Fibroblast of skin of left biceps (primary cell): ENCODE data around the gene LHFPL2.

Experiments
- DNase-seq, 2 experiments: peaks; one replicate each; pipeline ENCODE4 v3.0.0-alpha.2; 2013; ENCODE audit warnings: low read depth in 2 of 2

Gene LHFPL2

GRCh38 chr5:78597068-78597973 lies 51.3 kb downstream of the LHFPL2 start:
- DNase-seq = no peak

GRCh38 chr5:78595458-78595921 lies 53.1 kb downstream of the LHFPL2 start:
- DNase-seq = no peak

- peak; percentile 84 to 86 for DNase-seq
These were observed 53.7 kb downstream of the LHFPL2 start for GRCh38 chr5:78594610-78595457.

GRCh38 chr5:78594021-78594420 lies 54.6 kb downstream of the LHFPL2 start:
- DNase-seq = no peak

GRCh38 chr5:78593465-78593864 lies 55.1 kb downstream of the LHFPL2 start:
- no peak for DNase-seq

- DNase-seq = no peak
These were observed 55.7 kb downstream of the LHFPL2 start for GRCh38 chr5:78592735-78593386.

GRCh38 chr5:78591972-78592700 lies 56.4 kb downstream of the LHFPL2 start:
- DNase-seq = no peak

- DNase-seq = no peak
These were observed 57.4 kb downstream of the LHFPL2 start for GRCh38 chr5:78591138-78591612.

GRCh38 chr5:78589923-78590322 lies 58.6 kb downstream of the LHFPL2 start:
- DNase-seq = no peak

- DNase-seq = no peak
These were observed 60.1 kb downstream of the LHFPL2 start for GRCh38 chr5:78588507-78588906.

- peak in 1 of 2 experiments; percentile 35 for DNase-seq
These were observed 60.7 kb downstream of the LHFPL2 start for GRCh38 chr5:78587775-78588291.

GRCh38 chr5:78587081-78587774 lies 61.3 kb downstream of the LHFPL2 start:
- DNase-seq = no peak

GRCh38 chr5:78586251-78586650 lies 62.3 kb downstream of the LHFPL2 start:
- peak; percentile 91 to 93 for DNase-seq

- DNase-seq = no peak
These were observed 70.6 kb downstream of the LHFPL2 start for GRCh38 chr5:78578015-78578414.

- DNase-seq = no peak
These were observed 71.3 kb downstream of the LHFPL2 start for GRCh38 chr5:78577071-78577807.

- no peak for DNase-seq
These were observed 72.2 kb downstream of the LHFPL2 start for GRCh38 chr5:78576376-78576775.

- no peak for DNase-seq
These were observed 73.8 kb downstream of the LHFPL2 start for GRCh38 chr5:78574731-78575161.

GRCh38 chr5:78574131-78574673 lies 74.4 kb downstream of the LHFPL2 start:
- DNase-seq = no peak

- DNase-seq = no peak
These were observed 75.3 kb downstream of the LHFPL2 start for GRCh38 chr5:78573318-78573717.
